ENCODE data around the gene GAB4. TPM values are rescaled to one million over a fixed set of nuclear protein-coding genes. Genes with fewer than 3 reads are reported as not detected.
A peak's percentile ranks its signal among the peaks of the same experiment; 100 is the strongest.

The GAB4 gene
- total and polyA plus RNA-seq, 2 of the 8 experiments (the other 6 are each of a cell fraction or from before 2014, with no cell fraction given), result 0.03 to 0.17 TPM

GRCh38 chr22:16988257-16988656 is 19.8 kb downstream of the GAB4 start:
- no peaks in the 10 kb centered on the region for H3K4me1 ChIP-seq (replicated peaks in 1 of 4; ENCODE audit: control insufficient read depth in 3 of 4, insufficient read depth in 4 of 4, low read length in 3 of 4)
- POLR2A ChIA-PET (ENCODE audit: partially characterized antibody), result no interaction called here
- no peak overlapping the region for H2BK5ac ChIP-seq (ENCODE audit: low read depth, low read length)
- H4K5ac ChIP-seq (ENCODE audit: insufficient read length, low read depth, low read length), result no peak overlapping the region
- 0 out of 2 replicates have a peak overlapping the region, but pooled peaks have one; percentile 1 for H4K8ac ChIP-seq (ENCODE audit: extremely low read depth, insufficient read depth, low read length)
- FAIRE-seq (no peak), DNase-seq (ENCODE audit: low read depth in 1 of 2, low spot score in 2 of 2) (no peak)
- no peak overlapping the region for H2BK120ac ChIP-seq (replicated peaks; ENCODE audit: low read depth, low read length)
- peaks cover 62 to 81% of the 10 kb centered on the region in 2 experiments for H3K9me3 ChIP-seq (ENCODE audit: insufficient read depth in 2 of 2, low read depth in 1 of 2, low read length in 1 of 2)
- H2BK20ac ChIP-seq (ENCODE audit: low read length), result no peak overlapping the region
- no peaks in the 10 kb centered on the region for H3K36me3 ChIP-seq (ENCODE audit: control insufficient read depth in 2 of 4, insufficient read depth in 4 of 4, low read length in 3 of 4)
- no peaks in the 10 kb centered on the region for H3K23me2 ChIP-seq (ENCODE audit: low read depth, low read length)
- no peak overlapping the region for H2AFZ ChIP-seq (ENCODE audit: low read length)
- H4K91ac ChIP-seq (replicated peaks; ENCODE audit: insufficient read length, low read length), result no peak overlapping the region
- no peaks in the 10 kb centered on the region for H3K27me3 ChIP-seq (replicated peaks in 1 of 4; ENCODE audit: control insufficient read depth in 3 of 4, extremely low read depth in 1 of 4, insufficient read depth in 3 of 4, low read length in 3 of 4)
- no peaks in the 10 kb centered on the region for H3K79me2 ChIP-seq (ENCODE audit: control insufficient read depth in 1 of 2, insufficient read depth in 2 of 2, low read length in 2 of 2)
- H3K56ac ChIP-seq (replicated peaks; ENCODE audit: insufficient read length, low read depth, low read length), result no peak overlapping the region
- no peak overlapping the region for H3K9ac ChIP-seq (replicated peaks in 1 of 4; ENCODE audit: extremely low read depth in 1 of 4, low read depth in 3 of 4, low read length in 3 of 4)
- H3K23ac ChIP-seq (ENCODE audit: insufficient read length), result no peak overlapping the region
- no peak overlapping the region for H3K27ac ChIP-seq (ENCODE audit: low read depth, low read length)
- no peak overlapping the region for H3K14ac ChIP-seq (ENCODE audit: insufficient read length)
- no peaks in the 10 kb centered on the region for H4K20me1 ChIP-seq (replicated peaks in 1 of 2; ENCODE audit: control insufficient read depth in 1 of 2, insufficient read depth in 2 of 2, low read length in 2 of 2)
- H3K18ac ChIP-seq (ENCODE audit: extremely low read depth, low read length), result no peak overlapping the region
- 66% methylated on average over 6 of the region's 6 CpGs; no CpG with 5 or more reads in 1 of the 2 experiments for WGBS, 2 experiments (ENCODE audit: extremely low coverage in 1 of 2, insufficient coverage in 1 of 2, insufficient read length in 1 of 2, insufficient replicate concordance in 2 of 2, low coverage in 1 of 2, low lambda C conversion rate in 2 of 2, missing lambda C conversion rate in 1 of 2)
- H3K4me3 ChIP-seq (ENCODE audit: extremely low read depth in 1 of 4, insufficient read depth in 2 of 4, low read depth in 3 of 4, low read length in 4 of 4), result no peak overlapping the region
- H2AK5ac ChIP-seq (ENCODE audit: low read depth, low read length), result no peak overlapping the region
- no peaks in the 10 kb centered on the region for H3K79me1 ChIP-seq (ENCODE audit: low read depth, low read length)
- H2BK15ac ChIP-seq (ENCODE audit: low read length), result no peak overlapping the region
- CTCF ChIA-PET (ENCODE audit: partially characterized antibody), result no interaction called here
- H3K4me2 ChIP-seq (ENCODE audit: insufficient read depth in 1 of 2, low read depth in 2 of 2, low read length in 2 of 2), result no peak overlapping the region
- no peak overlapping the region for H2BK12ac ChIP-seq (ENCODE audit: low read depth, low read length)
- H3K4ac ChIP-seq (replicated peaks; ENCODE audit: insufficient read length, low read depth, low read length), result no peak overlapping the region
- no peak for TF ChIP-seq POLR2AphosphoS5 (IDR thresholded peaks at IDR 0.05; ENCODE audit: low read depth, low read length)
- no peak for TF ChIP-seq POU5F1 (IDR thresholded peaks at IDR 0.05; ENCODE audit: low read depth, low read length)
- TF ChIP-seq SIRT6 (IDR thresholded peaks at IDR 0.05; ENCODE audit: low read length), result no peak
- no peak for TF ChIP-seq MAFK (IDR thresholded peaks at IDR 0.05; ENCODE audit: low read depth, low read length)
- TF ChIP-seq POLR2A (IDR thresholded peaks at IDR 0.05; ENCODE audit: control extremely low read depth in 1 of 2, low read depth in 2 of 2, low read length in 2 of 2), result no peak
- no peak for TF ChIP-seq JUN (IDR thresholded peaks at IDR 0.05; ENCODE audit: low read depth, low read length)
- TF ChIP-seq KDM4A (IDR thresholded peaks at IDR 0.05; ENCODE audit: low read depth, low read length, severe bottlenecking), result no peak
- TF ChIP-seq, protein P1, sequence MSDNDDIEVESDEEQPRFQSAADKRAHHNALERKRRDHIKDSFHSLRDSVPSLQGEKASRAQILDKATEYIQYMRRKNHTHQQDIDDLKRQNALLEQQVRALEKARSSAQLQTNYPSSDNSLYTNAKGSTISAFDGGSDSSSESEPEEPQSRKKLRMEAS (IDR thresholded peaks at IDR 0.05), result no peak
- TF ChIP-seq TAF1 (IDR thresholded peaks at IDR 0.05; ENCODE audit: low read depth, low read length), result no peak
- TF ChIP-seq GTF2F1 (IDR thresholded peaks at IDR 0.05; ENCODE audit: borderline replicate concordance, low read depth, low read length), result no peak
- no peak for TF ChIP-seq RNF2 (IDR thresholded peaks at IDR 0.05; ENCODE audit: borderline replicate concordance, low read depth, low read length, missing control alignments, poor library complexity, severe bottlenecking)
- TF ChIP-seq CHD1 (IDR thresholded peaks at IDR 0.05; ENCODE audit: low read depth, low read length), result no peak
- TF ChIP-seq CREB1 (IDR thresholded peaks at IDR 0.05), result no peak
- no peak for TF ChIP-seq CTBP2 (IDR thresholded peaks at IDR 0.05; ENCODE audit: borderline replicate concordance, insufficient read depth, insufficient read length, low read length)
- no peak for TF ChIP-seq SUZ12 (IDR thresholded peaks at IDR 0.05; ENCODE audit: low read length)
- TF ChIP-seq HDAC6 (IDR thresholded peaks at IDR 0.05; ENCODE audit: low read depth, low read length), result no peak

All from H1 (cell line).